ENCODE results near the gene KCNMA1.

KCNMA1 gene

DNA sequence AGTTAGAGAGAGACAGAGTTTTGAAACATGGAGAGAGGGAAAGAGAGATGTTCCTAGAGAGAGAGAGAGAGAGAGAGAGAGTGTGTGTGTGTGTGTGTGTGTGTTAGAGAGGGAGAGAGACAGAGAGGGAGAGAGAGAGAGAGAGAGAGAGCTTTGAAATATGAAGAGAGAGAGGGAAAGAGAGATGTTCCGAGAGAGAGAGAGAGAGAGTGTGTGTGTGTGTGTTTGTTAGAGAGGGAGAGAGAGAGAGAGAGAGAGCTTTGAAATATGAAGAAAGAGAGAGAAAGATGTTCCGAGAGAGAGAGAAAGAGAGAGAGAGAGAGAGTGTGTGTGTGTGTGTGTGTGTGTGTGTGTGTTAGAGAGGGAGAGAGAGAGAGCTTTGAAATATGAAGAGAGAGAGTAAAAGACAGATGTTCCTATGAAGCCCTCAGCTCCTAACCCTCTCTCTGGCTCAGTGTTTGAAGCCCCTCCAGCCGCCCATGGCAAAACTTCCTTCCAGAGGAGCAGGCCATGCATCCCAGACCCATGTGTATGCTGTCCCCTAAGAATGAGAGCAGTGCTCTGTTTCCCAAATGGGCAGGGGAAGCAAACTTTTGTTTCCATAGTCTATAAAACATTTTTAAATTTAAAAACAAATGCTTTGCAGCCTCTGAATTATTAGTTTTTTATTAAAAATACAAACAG, 130.9 kb downstream of the KCNMA1 start:
- no peak for DNase-seq (ENCODE audit: low spot score)

GRCh38 chr10:77505431-77506334, 131.9 kb downstream of the KCNMA1 start:
- no peak for DNase-seq (ENCODE audit: low spot score)

DNA sequence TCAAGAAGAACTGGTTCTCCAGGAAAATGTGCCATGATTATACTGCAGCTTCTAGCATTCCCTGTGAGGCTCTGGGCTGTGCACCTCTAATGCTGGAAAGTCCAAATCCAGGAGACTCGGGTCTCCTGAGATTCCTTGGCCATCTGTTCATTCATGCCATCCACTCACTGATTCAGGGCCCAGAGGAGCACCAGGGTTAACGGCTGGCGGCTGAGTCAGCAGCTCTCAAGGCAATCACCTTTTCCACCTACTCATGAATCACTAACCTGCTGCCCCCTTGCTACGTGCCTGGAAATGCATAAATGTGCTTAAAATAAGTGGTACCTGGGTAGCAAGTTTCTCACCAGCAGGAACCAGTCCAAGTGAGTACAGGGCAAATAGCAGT, 132.7 kb downstream of the KCNMA1 start:
- DNase-seq (ENCODE audit: low spot score), result no peak

- DNase-seq (ENCODE audit: low spot score), result no peak
Observed at GRCh38 chr10:77504196-77504872, 133.3 kb downstream of the KCNMA1 start.

DNA sequence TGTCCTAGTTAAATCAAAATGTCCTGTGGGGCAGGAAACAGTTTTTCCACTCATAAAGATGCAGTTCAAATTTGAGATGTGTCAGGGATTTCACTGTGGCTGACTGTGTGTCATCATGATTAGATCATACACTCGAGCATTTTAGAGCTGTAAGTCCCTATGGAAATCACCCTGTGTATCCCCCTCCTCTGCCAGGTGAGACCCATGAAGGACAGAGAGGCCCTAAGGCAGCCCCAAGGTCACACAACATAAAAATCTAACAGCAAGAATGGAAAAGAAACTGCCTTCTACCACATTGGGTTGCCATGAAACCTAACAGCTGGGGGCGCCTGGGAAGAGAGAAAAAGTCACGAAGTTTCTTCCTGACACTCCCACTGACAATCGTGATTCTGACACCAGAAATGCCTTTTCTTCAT, 135.8 kb downstream of the KCNMA1 start:
- no peak for DNase-seq (ENCODE audit: low spot score)

- no peak for DNase-seq (ENCODE audit: low spot score)
Observed at GRCh38 chr10:77501152-77501845, 136.3 kb downstream of the KCNMA1 start.

DNA sequence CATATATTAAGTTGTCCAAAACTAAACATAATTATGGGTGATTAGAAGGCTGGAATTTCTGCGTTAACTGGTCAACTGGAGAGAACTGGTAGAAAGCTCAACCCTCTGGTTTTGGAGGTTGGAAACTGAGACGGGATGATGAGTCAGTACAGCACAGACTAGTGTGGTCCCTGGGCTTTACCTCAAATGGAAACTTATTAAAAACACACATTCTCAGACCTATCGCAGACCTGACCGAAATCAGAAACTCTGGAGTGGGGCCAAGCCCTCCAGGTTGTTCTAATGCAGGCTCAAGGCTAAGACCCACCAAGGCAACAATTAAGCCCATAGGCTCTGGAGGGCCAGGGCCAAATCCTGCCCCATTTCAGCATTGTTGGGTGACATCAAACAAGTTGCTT, 136.9 kb downstream of the KCNMA1 start:
- DNase-seq (ENCODE audit: low spot score), result no peak

- no peak for DNase-seq (ENCODE audit: low spot score)
Observed at GRCh38 chr10:77498829-77499228, 138.8 kb downstream of the KCNMA1 start.

GRCh38 chr10:77498210-77498609, 139.4 kb downstream of the KCNMA1 start:
- DNase-seq (ENCODE audit: low spot score), result no peak

- no peak for DNase-seq (ENCODE audit: low spot score)
Observed at GRCh38 chr10:77497748-77498147, 139.9 kb downstream of the KCNMA1 start.

- no peak for DNase-seq (ENCODE audit: low spot score)
Observed at GRCh38 chr10:77496941-77497420, 140.6 kb downstream of the KCNMA1 start.

DNA sequence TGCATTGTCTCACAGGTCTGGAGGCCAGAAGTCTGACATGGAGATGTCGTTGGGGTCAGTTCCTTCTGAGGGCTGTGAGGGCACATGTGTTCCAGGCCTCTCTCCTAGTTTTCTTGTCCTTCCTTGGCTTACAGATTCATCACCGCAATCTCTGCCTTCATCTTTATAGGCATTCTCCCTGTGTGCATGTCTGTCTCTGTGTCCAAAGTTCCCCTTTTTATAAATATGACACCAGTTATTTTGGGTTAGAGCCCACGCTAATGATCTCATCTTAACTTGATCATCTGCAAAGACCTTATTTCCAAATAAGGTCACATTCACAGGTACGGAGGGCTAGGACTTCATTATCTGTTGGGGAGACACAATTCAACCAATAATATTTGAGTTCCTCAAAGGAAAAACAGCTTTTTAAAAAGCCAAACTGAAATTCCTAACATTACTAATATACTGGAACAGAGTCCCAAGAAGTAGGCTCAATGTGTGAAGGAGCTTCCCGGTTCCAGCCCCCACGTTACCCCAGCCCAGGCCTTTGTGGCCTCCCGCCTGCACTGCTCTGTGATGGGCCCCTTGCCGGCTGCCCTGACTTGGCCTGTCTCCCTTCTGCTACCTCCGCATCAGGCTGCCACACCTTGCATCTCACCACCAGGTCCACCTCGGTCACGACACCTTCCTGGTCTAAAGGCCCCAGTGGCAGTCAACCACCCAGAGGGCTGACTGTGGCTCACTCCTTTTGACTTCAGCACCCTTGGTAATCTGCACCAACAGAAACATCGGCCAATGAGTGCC, 142.7 kb downstream of the KCNMA1 start:
- no peak for DNase-seq (ENCODE audit: low spot score)

DNA sequence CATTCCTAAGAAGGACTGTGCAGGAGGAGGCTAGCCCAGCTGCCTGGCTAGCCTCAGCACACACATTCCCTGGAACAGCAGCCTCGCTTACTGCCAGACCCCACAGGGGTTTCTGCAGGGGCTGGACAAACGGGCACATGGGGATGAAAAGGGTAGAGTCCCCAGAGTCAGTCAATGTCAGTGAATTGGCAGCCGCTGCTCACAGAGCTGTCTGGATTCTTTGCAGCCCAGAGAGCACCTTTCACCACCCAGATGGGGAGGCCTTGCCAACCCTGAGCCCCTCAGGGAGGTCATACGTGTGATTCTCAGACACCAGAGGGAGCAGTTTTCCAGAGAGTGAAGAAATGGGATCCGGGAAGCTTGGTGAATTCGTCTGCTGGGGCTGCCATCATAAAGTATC, 143.3 kb downstream of the KCNMA1 start:
- DNase-seq (ENCODE audit: low spot score), result no peak

DNA sequence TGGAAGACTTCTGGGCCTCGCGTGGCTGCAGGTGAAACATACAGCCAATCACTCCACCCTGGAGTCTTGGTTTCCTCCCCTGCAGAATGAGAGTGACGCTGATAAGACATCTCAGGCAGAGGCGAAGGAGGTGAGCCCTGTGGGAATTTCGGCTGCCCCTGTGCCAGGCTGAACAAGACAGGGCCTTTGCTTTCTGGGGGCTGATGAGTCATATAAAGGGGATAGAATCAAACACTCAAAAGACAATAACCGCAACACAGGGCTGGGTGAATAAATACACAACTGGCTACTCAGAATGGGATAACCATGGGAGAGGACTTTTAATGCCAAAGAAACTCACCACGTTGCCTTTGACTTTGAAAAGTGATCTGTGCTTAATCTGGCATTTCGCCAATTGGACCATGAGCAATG, 143.8 kb downstream of the KCNMA1 start:
- no peak for DNase-seq (ENCODE audit: low spot score)

- no peak for DNase-seq (ENCODE audit: low spot score)
Observed at GRCh38 chr10:77493239-77493806, 144.3 kb downstream of the KCNMA1 start.

DNA sequence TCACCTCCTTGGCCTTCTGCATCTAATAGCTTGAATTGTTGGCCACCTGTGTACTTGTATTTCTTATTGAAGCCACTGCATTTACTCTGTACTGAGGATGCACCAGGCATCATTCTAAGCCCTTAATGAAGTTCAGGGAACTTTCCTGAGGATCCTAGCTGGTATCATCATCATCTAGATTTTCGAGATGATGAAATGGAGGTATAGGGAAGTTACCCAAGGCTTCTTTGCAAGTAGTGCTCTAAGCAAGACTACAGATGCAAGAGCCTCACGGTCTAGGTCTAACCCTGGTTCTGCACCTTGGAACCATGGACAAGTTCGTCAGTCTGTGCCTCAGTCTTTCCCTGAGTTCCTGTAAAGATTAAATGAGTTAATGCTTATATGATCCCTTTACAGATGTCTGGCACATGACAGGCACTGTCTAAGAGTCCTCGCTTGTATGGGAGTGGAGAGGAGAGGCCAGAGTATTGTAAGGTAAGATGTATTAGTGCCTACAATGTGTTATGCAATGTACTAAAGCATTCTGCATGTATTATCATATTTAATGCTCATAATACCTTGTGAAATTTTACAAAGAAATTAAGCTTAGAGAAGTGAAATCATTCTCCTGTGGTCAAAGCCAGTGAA, 145.1 kb downstream of the KCNMA1 start:
- no peak for DNase-seq (ENCODE audit: low spot score)

GRCh38 chr10:77490534-77491314, 146.9 kb downstream of the KCNMA1 start:
- no peak for DNase-seq (ENCODE audit: low spot score)

DNA sequence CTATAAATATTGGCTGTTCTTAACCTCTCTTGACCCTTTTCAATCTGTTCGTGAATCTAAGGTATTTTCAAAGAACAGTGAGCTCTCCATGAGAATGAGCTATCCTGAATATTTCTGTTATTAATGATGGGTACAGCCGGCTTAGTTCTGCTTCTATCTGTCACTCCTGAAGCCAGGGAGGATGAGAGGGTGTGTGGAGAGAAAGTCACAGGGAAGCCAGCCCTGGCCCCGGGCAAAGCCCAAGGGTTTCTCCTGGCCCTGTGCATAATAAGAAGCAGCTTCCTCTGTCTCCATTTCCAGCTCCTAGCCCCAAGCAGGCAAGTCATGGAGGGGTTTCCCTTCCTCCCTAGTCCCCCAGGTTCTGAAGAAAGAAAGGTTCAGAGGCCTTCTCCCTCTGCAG, 151.1 kb downstream of the KCNMA1 start:
- DNase-seq (ENCODE audit: low spot score), result no peak

DNA sequence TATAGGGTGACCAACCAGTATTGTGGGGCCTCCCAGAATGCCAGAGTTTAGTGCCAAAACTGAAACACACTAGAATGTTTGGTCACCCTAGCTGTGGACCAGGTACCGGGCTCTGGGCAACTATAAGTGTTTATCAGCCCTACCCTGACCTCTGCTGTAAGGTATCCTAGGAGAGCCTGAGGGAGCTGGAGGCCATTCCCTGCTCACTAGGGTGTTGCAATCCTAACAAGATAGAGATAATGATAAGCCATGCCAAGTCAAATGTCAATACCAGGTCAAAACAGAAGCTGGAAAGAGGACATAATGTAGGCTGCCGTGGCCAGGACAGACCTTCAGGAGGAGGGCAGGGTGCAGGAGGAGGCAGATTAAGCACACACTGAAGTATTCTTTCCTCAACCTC, 151.8 kb downstream of the KCNMA1 start:
- no peak for DNase-seq (ENCODE audit: low spot score)

GRCh38 chr10:77482072-77482471, 155.5 kb downstream of the KCNMA1 start:
- DNase-seq (ENCODE audit: low spot score), result no peak

All from hematopoietic multipotent progenitor cell treated with erythropoietin and hydrocortisone succinate and interleukin-3 and kit ligand, for 15 days (in vitro differentiated cells).